Lung (tissue), 12 donors: ENCODE data around the gene GLO1. TPM values are rescaled to one million over a fixed set of nuclear protein-coding genes. Genes with fewer than 3 reads are reported as not detected.

Source experiments
- ATAC-seq: fragments of 200-7000 bp; cut with Tn5 transposase; one replicate; pipeline ENCODE4 v1.9.1; 2020; ENCODE audit warnings: moderate number of reproducible peaks; ENCODE audit not compliant: insufficient read depth, low FRiP score
- DNase-seq, 3 donors: peaks; one replicate each; pipeline ENCODE4 v3.0.0-alpha.2; 2013 to 2017
- H3K27ac ChIP-seq, 2 donors: one replicate each; pipeline ENCODE4 v1.5.1; 2013; ENCODE audit warnings: mild to moderate bottlenecking in 2 of 2, moderate library complexity in 2 of 2, control low read depth in 1 of 2, inconsistent platforms in 1 of 2, low read depth in 1 of 2, low read length in 1 of 2
- H3K27me3 ChIP-seq, 3 donors: one replicate each; pipeline ENCODE4 v1.5.1; 2013; ENCODE audit warnings: low read length in 2 of 3; ENCODE audit not compliant: control insufficient read depth in 3 of 3, insufficient read depth in 3 of 3
- H3K36me3 ChIP-seq, 4 donors: one replicate each; pipeline ENCODE4 v1.5.1; 2013; ENCODE audit warnings: low read length in 4 of 4, mild to moderate bottlenecking in 1 of 4, moderate library complexity in 1 of 4; ENCODE audit not compliant: control insufficient read depth in 4 of 4, insufficient read depth in 4 of 4
- H3K4me1 ChIP-seq, 5 donors: one replicate each; pipeline ENCODE4 v1.5.1; 2013; ENCODE audit warnings: low read length in 5 of 5, mild to moderate bottlenecking in 2 of 5, moderate library complexity in 1 of 5; ENCODE audit not compliant: control insufficient read depth in 5 of 5, insufficient read depth in 5 of 5
- H3K4me3 ChIP-seq: one replicate; pipeline ENCODE4 v1.5.1; 2013; ENCODE audit warnings: mild to moderate bottlenecking, control low read depth, moderate library complexity
- H3K9ac ChIP-seq, 2 donors: one replicate each; pipeline ENCODE4 v1.5.1; 2013; ENCODE audit warnings: low read length in 2 of 2, control low read depth in 1 of 2; ENCODE audit not compliant: insufficient read depth in 1 of 2
- H3K9me3 ChIP-seq, 4 donors: one replicate each; pipeline ENCODE4 v1.5.1; 2013; ENCODE audit warnings: low read length in 3 of 4, mild to moderate bottlenecking in 1 of 4, moderate library complexity in 1 of 4; ENCODE audit not compliant: control insufficient read depth in 4 of 4, insufficient read depth in 3 of 4
- CTCF ChIP-seq: IDR thresholded peaks from 2 replicates; pipeline ENCODE4 v1.5.1; 2012; ENCODE audit warnings: mild to moderate bottlenecking; ENCODE audit errors: control extremely low read depth, extremely low read depth
- WGBS, 2 donors: extraction: QIAGEN DNeasy Blood & Tissue Kit; methylation state at CpG; one replicate each; pipeline ENCODE4 v1.1.7; 2013; 5-methylcytosine and 5-hydroxymethylcytosine counted together
- polyA plus RNA-seq, 2 donors: library from polyadenylated mRNA; stranded (reverse); fragments of 200-250 nt; gene quantifications; one replicate each; pipeline ENCODE4 v1.2.1, GENCODE V29; 2013
- total RNA-seq, 2 donors: library from RNA; depleted of rRNA in 1 of 2; stranded (reverse); fragments of >200 nt in 1 of 2; gene quantifications; one replicate each; pipeline ENCODE4 v1.2.1, GENCODE V29; 2014 to 2021
- donor health status: control.
- donor health status: control.
- donor health status: Bipolar disorder and iron deficiency.
- donor health status: healthy.
- donor health status: DM: yes; HTN: yes; CAD: no.

GLO1 gene
- total and polyA plus RNA-seq, 4 donors = 54.9 to 131 (median 89.3) TPM

- H3K27ac ChIP-seq = no peak overlapping the region
- no peaks in the 10 kb centered on the region for H3K9me3 ChIP-seq
- peaks cover 0 to 3% (median 0%) of the 10 kb centered on the region in 5 donors for H3K4me1 ChIP-seq
- no peak for DNase-seq
- TF ChIP-seq CTCF = no peak
- WGBS, 2 donors = 20 to 23% methylated on average over 2 of the region's 2 CpGs
- peaks cover 0 to 19% (median 16%) of the 10 kb centered on the region in 3 donors for H3K27me3 ChIP-seq
- H3K4me3 ChIP-seq = no peak overlapping the region
- H3K9ac ChIP-seq = no peak overlapping the region
- ATAC-seq = no peak
- no peaks in the 10 kb centered on the region for H3K36me3 ChIP-seq
Measured at GRCh38 chr6:38720295-38720694, 17.4 kb upstream of the GLO1 start.

- WGBS, 2 donors = 93% methylated on average over 1 of the region's 1 CpG
- DNase-seq (no peak), ATAC-seq (no peak)
- no peaks in the 10 kb centered on the region for H3K36me3 ChIP-seq
- peaks cover 0 to 10% (median 3%) of the 10 kb centered on the region in 5 donors for H3K4me1 ChIP-seq
- no peak overlapping the region for H3K27ac ChIP-seq
- H3K4me3 ChIP-seq = no peak overlapping the region
- peaks cover 0 to 27% (median 22%) of the 10 kb centered on the region in 3 donors for H3K27me3 ChIP-seq
- H3K9ac ChIP-seq = no peak overlapping the region
- TF ChIP-seq CTCF = no peak
- peaks cover 0 to 3% (median 0%) of the 10 kb centered on the region in 4 donors for H3K9me3 ChIP-seq
Measured at GRCh38 chr6:38719358-38719757, 16.4 kb upstream of the GLO1 start.

- Histone ChIP-seq H3K36me3 (no peaks in the 10 kb centered on the region), H3K4me3 (no peak overlapping the region), H3K4me1 (peaks cover 0 to 10% (median 3%) of the 10 kb centered on the region in 5 donors), H3K27ac (no peak overlapping the region), H3K27me3 (peaks cover 0 to 42% (median 27%) of the 10 kb centered on the region in 3 donors), H3K9ac (no peak overlapping the region), H3K9me3 (peaks cover 0 to 4% (median 0%) of the 10 kb centered on the region in 4 donors)
- DNase-seq = no peak
- ATAC-seq = no peak
- WGBS, 2 donors = 94 to 98% methylated on average over 2 of the region's 2 CpGs
- no peak for TF ChIP-seq CTCF
Measured at GRCh38 chr6:38716825-38717224, 13.9 kb upstream of the GLO1 start.

- TF ChIP-seq CTCF = no peak
- Histone ChIP-seq H3K27ac (no peak within 1 kb of the TSS), H3K4me1 (peaks cover 0 to 10% (median 3%) of the 10 kb centered on the region in 5 donors), H3K9ac (no peak within 1 kb of the TSS), H3K4me3 (no peak within 1 kb of the TSS), H3K9me3 (peaks cover 0 to 4% (median 0%) of the 10 kb centered on the region in 4 donors), H3K27me3 (peaks cover 0 to 42% (median 27%) of the 10 kb centered on the region in 3 donors), H3K36me3 (no peaks in the 10 kb centered on the region)
- peak; percentile 20 to 39 (median 29) for DNase-seq
- no peak for ATAC-seq
- WGBS, 2 donors = 14 to 24% methylated on average over 43 to 44 of the region's 44 CpGs
Measured at GRCh38 chr6:38715016-38715689, 12.2 kb upstream of the GLO1 start, which contains the start of gene DNAH8. Gene DNAH8, plus strand, starts transcription at chr6:38715311. Its CDS starts 7,499 bp downstream, at chr6:38722810.
